ENCODE results near the gene PIEZO1. TPM values are rescaled to one million over a fixed set of nuclear protein-coding genes. Genes with fewer than 3 reads are reported as not detected.

PIEZO1 gene
- total and polyA plus RNA-seq, 9 of the 15 experiments (the other 6 are each of a cell fraction or from before 2014, with no cell fraction given), result 3.6 to 432 (median 131) TPM

DNA sequence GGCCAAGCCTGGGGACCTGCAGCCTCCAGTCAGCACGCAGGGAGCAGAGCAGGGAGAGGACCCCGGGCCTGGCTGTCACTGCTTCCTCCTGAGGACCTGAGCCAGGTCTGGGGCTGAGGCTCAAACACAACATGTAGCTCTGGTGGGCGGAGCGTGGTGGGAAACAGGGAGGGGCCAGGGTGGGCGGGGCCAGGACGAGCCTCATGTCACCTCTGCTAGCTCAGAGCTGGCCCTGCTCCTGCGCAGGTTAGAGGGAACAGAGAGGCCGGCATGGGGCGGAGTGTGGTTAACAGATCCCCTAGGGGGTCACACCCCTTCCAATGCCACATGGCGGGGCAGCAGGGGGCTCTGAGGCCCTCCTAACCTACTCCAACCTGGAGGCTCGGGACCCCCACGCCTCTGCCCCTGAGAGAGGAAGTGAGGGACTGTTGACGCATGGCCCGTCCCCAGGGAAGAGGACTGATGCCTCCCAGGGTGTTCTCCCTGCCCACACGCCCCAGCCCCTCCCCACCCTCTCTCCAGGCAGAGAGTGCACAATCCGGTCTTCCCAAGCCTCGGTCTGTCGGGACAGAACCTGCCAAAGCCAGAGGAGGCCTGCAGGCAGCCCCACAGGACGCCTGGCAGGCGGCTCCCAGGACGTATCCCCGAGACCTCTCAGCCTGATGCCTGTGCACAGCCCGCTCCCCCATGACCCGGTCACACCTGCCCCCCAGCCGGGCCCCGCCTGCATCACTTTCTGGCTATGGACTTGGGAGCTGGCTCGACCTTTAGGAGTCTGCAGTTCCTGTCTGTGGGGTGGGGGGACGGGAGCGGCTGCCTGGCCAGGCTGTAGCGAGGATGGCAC lies 15.2 kb downstream of the PIEZO1 start (continued):
- TF ChIP-seq, protein P1, sequence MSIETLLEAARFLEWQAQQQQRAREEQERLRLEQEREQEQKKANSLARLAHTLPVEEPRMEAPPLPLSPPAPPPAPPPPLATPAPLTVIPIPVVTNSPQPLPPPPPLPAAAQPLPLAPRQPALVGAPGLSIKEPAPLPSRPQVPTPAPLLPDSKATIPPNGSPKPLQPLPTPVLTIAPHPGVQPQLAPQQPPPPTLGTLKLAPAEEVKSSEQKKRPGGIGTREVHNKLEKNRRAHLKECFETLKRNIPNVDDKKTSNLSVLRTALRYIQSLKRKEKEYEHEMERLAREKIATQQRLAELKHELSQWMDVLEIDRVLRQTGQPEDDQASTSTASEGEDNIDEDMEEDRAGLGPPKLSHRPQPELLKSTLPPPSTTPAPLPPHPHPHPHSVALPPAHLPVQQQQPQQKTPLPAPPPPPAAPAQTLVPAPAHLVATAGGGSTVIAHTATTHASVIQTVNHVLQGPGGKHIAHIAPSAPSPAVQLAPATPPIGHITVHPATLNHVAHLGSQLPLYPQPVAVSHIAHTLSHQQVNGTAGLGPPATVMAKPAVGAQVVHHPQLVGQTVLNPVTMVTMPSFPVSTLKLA (conservative IDR thresholded peaks at IDR 0.05), result no peak
- TF ChIP-seq MTA3 (IDR thresholded peaks at IDR 0.05; ENCODE audit: borderline replicate concordance) (no peak), ZNF76 (CRISPR knock-in tag; IDR thresholded peaks at IDR 0.05; ENCODE audit: borderline replicate concordance) (no peak), ZNF384 (IDR thresholded peaks at IDR 0.05; ENCODE audit: low read depth, low read length) (no peak), CEBPG (CRISPR knock-in tag; IDR thresholded peaks at IDR 0.05) (no peak), CEBPG (tag; conservative IDR thresholded peaks at IDR 0.05 in 1 of 2, IDR thresholded peaks at IDR 0.05 in 1 of 2) (no peak), ZBTB7A (IDR thresholded peaks at IDR 0.05; ENCODE audit: borderline replicate concordance, control insufficient read depth, low read depth, low read length) (no peak; the same call in 1 of the 2 replicates), TBP (optimal IDR thresholded peaks at IDR 0.05; ENCODE audit: low read depth, low read length) (peak; percentile 15), PRMT5 (CRISPR knock-in tag; IDR thresholded peaks at IDR 0.05) (no peak), SMARCB1 (IDR thresholded peaks at IDR 0.05; ENCODE audit: insufficient read length, low read depth) (no peak), ZNF583 (CRISPR knock-in tag; IDR thresholded peaks at IDR 0.05) (no peak)
- TF ChIP-seq, protein P2, sequence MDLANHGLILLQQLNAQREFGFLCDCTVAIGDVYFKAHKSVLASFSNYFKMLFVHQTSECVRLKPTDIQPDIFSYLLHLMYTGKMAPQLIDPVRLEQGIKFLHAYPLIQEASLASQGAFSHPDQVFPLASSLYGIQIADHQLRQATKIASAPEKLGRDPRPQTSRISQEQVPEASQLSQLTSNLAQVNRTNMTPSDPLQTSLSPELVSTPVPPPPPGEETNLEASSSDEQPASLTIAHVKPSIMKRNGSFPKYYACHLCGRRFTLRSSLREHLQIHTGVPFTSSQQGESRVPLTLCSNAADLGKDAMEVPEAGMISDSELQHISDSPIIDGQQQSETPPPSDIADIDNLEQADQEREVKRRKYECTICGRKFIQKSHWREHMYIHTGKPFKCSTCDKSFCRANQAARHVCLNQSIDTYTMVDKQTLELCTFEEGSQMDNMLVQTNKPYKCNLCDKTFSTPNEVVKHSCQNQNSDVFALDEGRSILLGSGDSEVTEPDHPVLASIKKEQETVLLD (IDR thresholded peaks at IDR 0.05), result no peak
- TF ChIP-seq, protein P3, sequence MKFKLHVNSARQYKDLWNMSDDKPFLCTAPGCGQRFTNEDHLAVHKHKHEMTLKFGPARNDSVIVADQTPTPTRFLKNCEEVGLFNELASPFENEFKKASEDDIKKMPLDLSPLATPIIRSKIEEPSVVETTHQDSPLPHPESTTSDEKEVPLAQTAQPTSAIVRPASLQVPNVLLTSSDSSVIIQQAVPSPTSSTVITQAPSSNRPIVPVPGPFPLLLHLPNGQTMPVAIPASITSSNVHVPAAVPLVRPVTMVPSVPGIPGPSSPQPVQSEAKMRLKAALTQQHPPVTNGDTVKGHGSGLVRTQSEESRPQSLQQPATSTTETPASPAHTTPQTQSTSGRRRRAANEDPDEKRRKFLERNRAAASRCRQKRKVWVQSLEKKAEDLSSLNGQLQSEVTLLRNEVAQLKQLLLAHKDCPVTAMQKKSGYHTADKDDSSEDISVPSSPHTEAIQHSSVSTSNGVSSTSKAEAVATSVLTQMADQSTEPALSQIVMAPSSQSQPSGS (CRISPR knock-in tag; IDR thresholded peaks at IDR 0.05), result no peak
- TF ChIP-seq, protein P4, sequence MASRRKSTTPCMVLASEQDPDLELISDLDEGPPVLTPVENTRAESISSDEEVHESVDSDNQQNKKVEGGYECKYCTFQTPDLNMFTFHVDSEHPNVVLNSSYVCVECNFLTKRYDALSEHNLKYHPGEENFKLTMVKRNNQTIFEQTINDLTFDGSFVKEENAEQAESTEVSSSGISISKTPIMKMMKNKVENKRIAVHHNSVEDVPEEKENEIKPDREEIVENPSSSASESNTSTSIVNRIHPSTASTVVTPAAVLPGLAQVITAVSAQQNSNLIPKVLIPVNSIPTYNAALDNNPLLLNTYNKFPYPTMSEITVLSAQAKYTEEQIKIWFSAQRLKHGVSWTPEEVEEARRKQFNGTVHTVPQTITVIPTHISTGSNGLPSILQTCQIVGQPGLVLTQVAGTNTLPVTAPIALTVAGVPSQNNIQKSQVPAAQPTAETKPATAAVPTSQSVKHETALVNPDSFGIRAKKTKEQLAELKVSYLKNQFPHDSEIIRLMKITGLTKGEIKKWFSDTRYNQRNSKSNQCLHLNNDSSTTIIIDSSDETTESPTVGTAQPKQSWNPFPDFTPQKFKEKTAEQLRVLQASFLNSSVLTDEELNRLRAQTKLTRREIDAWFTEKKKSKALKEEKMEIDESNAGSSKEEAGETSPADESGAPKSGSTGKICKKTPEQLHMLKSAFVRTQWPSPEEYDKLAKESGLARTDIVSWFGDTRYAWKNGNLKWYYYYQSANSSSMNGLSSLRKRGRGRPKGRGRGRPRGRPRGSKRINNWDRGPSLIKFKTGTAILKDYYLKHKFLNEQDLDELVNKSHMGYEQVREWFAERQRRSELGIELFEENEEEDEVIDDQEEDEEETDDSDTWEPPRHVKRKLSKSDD (conservative IDR thresholded peaks at IDR 0.05; ENCODE audit: low read length), result no peak
- TF ChIP-seq, protein P5, sequence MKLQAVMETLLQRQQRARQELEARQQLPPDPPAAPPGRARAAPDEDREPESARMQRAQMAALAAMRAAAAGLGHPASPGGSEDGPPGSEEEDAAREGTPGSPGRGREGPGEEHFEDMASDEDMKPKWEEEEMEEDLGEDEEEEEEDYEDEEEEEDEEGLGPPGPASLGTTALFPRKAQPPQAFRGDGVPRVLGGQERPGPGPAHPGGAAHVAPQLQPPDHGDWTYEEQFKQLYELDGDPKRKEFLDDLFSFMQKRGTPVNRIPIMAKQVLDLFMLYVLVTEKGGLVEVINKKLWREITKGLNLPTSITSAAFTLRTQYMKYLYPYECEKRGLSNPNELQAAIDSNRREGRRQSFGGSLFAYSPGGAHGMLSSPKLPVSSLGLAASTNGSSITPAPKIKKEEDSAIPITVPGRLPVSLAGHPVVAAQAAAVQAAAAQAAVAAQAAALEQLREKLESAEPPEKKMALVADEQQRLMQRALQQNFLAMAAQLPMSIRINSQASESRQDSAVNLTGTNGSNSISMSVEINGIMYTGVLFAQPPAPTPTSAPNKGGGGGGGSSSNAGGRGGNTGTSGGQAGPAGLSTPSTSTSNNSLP (IDR thresholded peaks at IDR 0.05; ENCODE audit: borderline replicate concordance, low read depth, low read length), result no peak
- TF ChIP-seq, protein P6, sequence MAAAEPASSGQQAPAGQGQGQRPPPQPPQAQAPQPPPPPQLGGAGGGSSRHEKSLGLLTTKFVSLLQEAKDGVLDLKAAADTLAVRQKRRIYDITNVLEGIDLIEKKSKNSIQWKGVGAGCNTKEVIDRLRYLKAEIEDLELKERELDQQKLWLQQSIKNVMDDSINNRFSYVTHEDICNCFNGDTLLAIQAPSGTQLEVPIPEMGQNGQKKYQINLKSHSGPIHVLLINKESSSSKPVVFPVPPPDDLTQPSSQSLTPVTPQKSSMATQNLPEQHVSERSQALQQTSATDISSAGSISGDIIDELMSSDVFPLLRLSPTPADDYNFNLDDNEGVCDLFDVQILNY (CRISPR knock-in tag; IDR thresholded peaks at IDR 0.05), result no peak
